GM12878 (cell line): ENCODE measurements around the gene TSLP. TPM values are rescaled to one million over a fixed set of nuclear protein-coding genes. Genes with fewer than 3 reads are reported as not detected.

Experiments
- ATAC-seq: fragments of 200-7000 bp; cut with Tn5 transposase; 3 replicates; pipeline ENCODE4 v1.9.1; 2020; ENCODE audit warnings: mild to moderate bottlenecking, moderate library complexity
- BruUV-seq: library from RNA; stranded (reverse); fragments of 400-500 nt; replicated peaks from 2 replicates; lab custom pipeline; 2021; lab: Mats Ljungman, UMichigan
- CTCF ChIA-PET: fragments of 300-600 bp; sonication (Branson Sonifier 250); formaldehyde crosslinking; extraction: SDS; loops from one replicate; lab custom pipeline; 2021; ENCODE audit warnings: inconsistent platforms; lab: Yijun Ruan, JAX
- POLR2A ChIA-PET: fragments of 350-600 bp; formaldehyde crosslinking; extraction: SDS; loops from one replicate; lab custom pipeline; 2021; ENCODE audit warnings: inconsistent platforms; lab: Charles Lee
- RAD21 ChIA-PET: fragments of 300-600 bp; sonication (Branson Sonifier 250); formaldehyde crosslinking; loops from one replicate; lab custom pipeline; 2023; ENCODE audit warnings: antibody characterized with exemption; ENCODE audit not compliant: unreplicated experiment; lab: Charles Lee
- SMC1A ChIA-PET: fragments of 300-600 bp; sonication (Branson Sonifier 250); formaldehyde crosslinking; loops from one replicate; lab custom pipeline; 2023; ENCODE audit not compliant: unreplicated experiment, uncharacterized antibody; lab: Charles Lee
- DNase-seq: peaks from one replicate; pipeline ENCODE4 v3.0.0-alpha.2; 2011; ENCODE audit warnings: low read depth, low spot score
- FAIRE-seq: peaks from 3 replicates; lab custom pipeline; 2011; peaks lifted over from hg19 to GRCh38; lab: Jason Lieb, UNC
- H2AFZ ChIP-seq: 2 replicates; pipeline ENCODE4 v1.6.0; 2011; ENCODE audit warnings: low read depth, low read length, control low read depth; ENCODE audit not compliant: control insufficient read depth
- H3K27ac ChIP-seq: 2 replicates; pipeline ENCODE4 v1.5.1; 2011; ENCODE audit warnings: control low read depth; ENCODE audit not compliant: control insufficient read depth, insufficient read depth
- H3K27me3 ChIP-seq, 2 experiments: replicated peaks in 1 of 2; 2 replicates each; pipeline versions ENCODE4 v1.6.0 to v1.6.1; 2011; ENCODE audit warnings: low read length in 1 of 2; ENCODE audit not compliant: control insufficient read depth in 2 of 2, insufficient read depth in 2 of 2
- H3K36me3 ChIP-seq, 2 experiments: 2 replicates each; pipeline ENCODE4 v1.5.1; 2011; ENCODE audit warnings: low read length in 1 of 2; ENCODE audit not compliant: control insufficient read depth in 2 of 2, insufficient read depth in 2 of 2
- H3K4me1 ChIP-seq: 2 replicates; pipeline ENCODE4 v1.6.1; 2011; ENCODE audit warnings: mild to moderate bottlenecking, low read length, moderate library complexity, mixed read lengths; ENCODE audit not compliant: control insufficient read depth, insufficient read depth
- H3K4me2 ChIP-seq: 2 replicates; pipeline ENCODE4 v1.6.0; 2011; ENCODE audit warnings: control low read depth; ENCODE audit not compliant: control insufficient read depth, insufficient read depth
- H3K4me3 ChIP-seq: fragments of 200-600 bp; sonication (generic); 2 replicates; pipeline ENCODE4 v1.5.1; 2016
- H3K79me2 ChIP-seq: 2 replicates; pipeline ENCODE4 v1.6.0; 2011; ENCODE audit warnings: low read length; ENCODE audit not compliant: control insufficient read depth, insufficient read depth
- H3K9ac ChIP-seq: 2 replicates; pipeline ENCODE4 v1.8.0; 2011; ENCODE audit warnings: low read length, control low read depth, mixed read lengths; ENCODE audit not compliant: control insufficient read depth, insufficient read depth
- H3K9me3 ChIP-seq: replicated peaks from 3 replicates; pipeline ENCODE4 v1.5.1; 2011; ENCODE audit warnings: mild to moderate bottlenecking, low read length; ENCODE audit not compliant: control insufficient read depth, insufficient read depth
- H4K20me1 ChIP-seq: 2 replicates; pipeline ENCODE4 v1.6.0; 2011; ENCODE audit not compliant: control insufficient read depth, insufficient read depth
- BHLHE40 ChIP-seq, 2 experiments: fragments of 450-650 bp in 1 of 2; IDR thresholded peaks; 2 replicates each; pipeline ENCODE4 v1.6.1; 2011 to 2017; ENCODE audit warnings: low read depth in 2 of 2, borderline replicate concordance in 1 of 2, improper control_type of control experiment in 1 of 2, low read length in 1 of 2, mild to moderate bottlenecking in 1 of 2
- FOXM1 ChIP-seq: IDR thresholded peaks from 2 replicates; pipeline ENCODE4 v1.6.1; 2012; ENCODE audit warnings: low read depth, mild to moderate bottlenecking, inconsistent platforms, low read length, moderate library complexity
- GATAD2B ChIP-seq: fragments of 450-650 bp; conservative IDR thresholded peaks from 2 replicates; pipeline ENCODE4 v1.6.1; 2017; ENCODE audit warnings: low read depth, mild to moderate bottlenecking, moderate library complexity
- PKNOX1 ChIP-seq: fragments of 450-650 bp; IDR thresholded peaks from 2 replicates; pipeline ENCODE4 v1.6.1; 2016; ENCODE audit warnings: mild to moderate bottlenecking
- POLR2AphosphoS2 ChIP-seq: IDR thresholded peaks from 2 replicates; pipeline ENCODE4 v1.6.1; 2011; ENCODE audit warnings: low read depth, mild to moderate bottlenecking, low read length, improper control_type of control experiment, moderate library complexity
- RAD51 ChIP-seq: fragments of 450-650 bp; IDR thresholded peaks from 2 replicates; pipeline ENCODE4 v1.6.1; 2016; ENCODE audit warnings: moderate library complexity, mild to moderate bottlenecking, inconsistent platforms
- RFX5 ChIP-seq: IDR thresholded peaks from 2 replicates; pipeline ENCODE4 v1.6.1; 2011; ENCODE audit warnings: low read depth, low read length, improper control_type of control experiment
- SPI1 ChIP-seq: IDR thresholded peaks from 2 replicates; pipeline ENCODE4 v1.6.1; 2011; ENCODE audit warnings: low read depth, mild to moderate bottlenecking, low read length, moderate library complexity, borderline replicate concordance; ENCODE audit not compliant: insufficient read depth
- TCF3 ChIP-seq: IDR thresholded peaks from 2 replicates; pipeline ENCODE4 v1.6.1; 2012; ENCODE audit warnings: low read depth, mild to moderate bottlenecking, low read length, borderline replicate concordance; ENCODE audit not compliant: insufficient read depth
- WGBS: methylation state at CpG from one replicate; pipeline ENCODE4 v1.1.6; 2016; ENCODE audit warnings: low lambda C conversion rate; ENCODE audit not compliant: insufficient replicate concordance, insufficient coverage; ENCODE audit errors: missing lambda C conversion rate; 5-methylcytosine and 5-hydroxymethylcytosine counted together
- in situ Hi-C: fragments of 300-500 bp; cut with MboI; formaldehyde crosslinking; loops from 9 replicates; pipeline ENCODE4 v1.14.3; 2018; ENCODE audit warnings: mixed read lengths
- intact Hi-C: fragments of 100-400 bp; cut with micrococcal nuclease; formaldehyde crosslinking; loops from one replicate; pipeline ENCODE4 v1.14.2; 2022; ENCODE audit not compliant: unreplicated experiment
- polyA plus RNA-seq, 11 experiments: library from polyadenylated mRNA; depleted of rRNA in 4 of 11; unstranded in 6 of 11; stranded (reverse) in 5 of 11; fragments of >200 nt; fragmentation: Nextera tagmentation in 4 of 11; fragmentation: Illumina TruSeq in 1 of 11; extraction: Ambion mirVana in 4 of 11; extraction: Trizol in 1 of 11; gene quantifications; 1 replicate in 1 of 11; 2 replicates in 10 of 11; pipeline versions ENCODE4 v1.2.1 to v1.2.3, GENCODE V29; 2011 to 2016; ENCODE audit warnings: inconsistent platforms in 2 of 11, missing spikeins in 2 of 11, low read depth in 1 of 11
- total RNA-seq, 4 experiments: library from RNA; depleted of rRNA in 3 of 4; stranded (reverse); fragments of >200 nt in 3 of 4; fragmentation: Illumina TruSeq in 1 of 4; extraction: Trizol in 1 of 4; gene quantifications; 2 replicates each; pipeline versions ENCODE4 v1.2.1 to v1.2.3, GENCODE V29; 2013 to 2021

TSLP gene
- total and polyA plus RNA-seq, 10 of the 15 experiments (the other 5 are each of a cell fraction or from before 2014, with no cell fraction given), result 0.05 to 0.32 TPM; not detected in 8

DNA sequence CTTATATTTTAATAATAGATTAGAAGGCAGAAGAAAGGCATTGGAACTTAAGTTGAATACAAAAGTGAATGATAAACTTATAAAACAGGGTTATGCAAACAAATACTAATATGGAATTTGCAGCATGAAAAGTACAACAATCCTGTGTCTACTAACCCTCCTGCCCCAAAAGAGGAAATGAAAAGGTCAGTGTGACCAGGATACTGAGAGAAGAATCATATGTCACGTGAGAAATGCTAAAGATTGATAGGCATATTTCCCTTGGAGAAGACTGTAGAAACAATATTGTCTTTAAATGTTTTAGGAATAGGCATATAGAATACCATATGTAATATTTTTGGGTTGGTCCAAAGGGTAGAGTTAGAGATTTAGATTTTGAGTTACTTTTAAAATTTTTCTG, 24.5 kb downstream of the TSLP start:
- H2AFZ ChIP-seq, result no peak overlapping the region
- H3K4me1 ChIP-seq, result no peaks in the 10 kb centered on the region; the same call in 1 of the 2 replicates
- intact Hi-C loops, result no loop called here
- no peaks in the 10 kb centered on the region for H3K27me3 ChIP-seq
- WGBS, result 56% methylated on average over 1 of the region's 1 CpG
- RAD21 ChIA-PET, result no interaction called here
- no peak overlapping the region for H3K4me3 ChIP-seq
- TF ChIP-seq SPI1 (peak; percentile 81; the same call in 1 of the 2 replicates), GATAD2B (no peak), RAD51 (peak; percentile 63; the same call in 1 of the 2 replicates), BHLHE40 (IDR thresholded peaks at IDR 0.05; ENCODE audit: borderline replicate concordance in 1 of 2, low read depth in 2 of 2, low read length in 1 of 2) (peak; percentile 78 to 79), FOXM1 (no peak), POLR2AphosphoS2 (no peak), RFX5 (no peak), PKNOX1 (peak; percentile 47; the same call in 1 of the 2 replicates), TCF3 (no peak)
- DNase-seq, result no peak
- POLR2A ChIA-PET, result interaction anchor here (0.5 kb wide), 1 partner anchor 40 kb away, joined by 3 read pairs; no protein-coding TSS in a partner anchor
- CTCF ChIA-PET, result no interaction called here
- ATAC-seq, result peak; percentile 19
- H3K9me3 ChIP-seq, result no peaks in the 10 kb centered on the region
- in situ Hi-C loops, result loop anchor here (10.0 kb wide), 1 partner anchor 341 kb away; no protein-coding TSS in a partner anchor
- H3K27ac ChIP-seq, result no peak overlapping the region
- H4K20me1 ChIP-seq, result no peaks in the 10 kb centered on the region
- H3K4me2 ChIP-seq, result no peak overlapping the region
- H3K9ac ChIP-seq, result no peak overlapping the region
- no peak for FAIRE-seq
- SMC1A ChIA-PET, result no interaction called here
- H3K36me3 ChIP-seq, result peaks cover 4 to 14% of the 10 kb centered on the region in 2 experiments
- no TSS peak for BruUV-seq
- peaks cover 51% of the 10 kb centered on the region for H3K79me2 ChIP-seq
